ENCODE results near the gene TBCB.
"Not testable (repeated sequence)": the region's sequence is repeated elsewhere in the genome, so short reads cannot be mapped to it uniquely, and the experiment has no call there.

TBCB gene

GRCh38 chr19:36101550-36102327, 13.5 kb upstream of the TBCB start:
- no peak for DNase-seq (ENCODE audit: low read depth)

GRCh38 chr19:36103040-36103626, 12.1 kb upstream of the TBCB start:
- no peak for DNase-seq (ENCODE audit: low read depth)

- no peak for DNase-seq (ENCODE audit: low read depth)
Measured at GRCh38 chr19:36103842-36104552, 11.3 kb upstream of the TBCB start.

- no peak for DNase-seq (ENCODE audit: low read depth)
Measured at GRCh38 chr19:36106441-36106840, 8.8 kb upstream of the TBCB start.

GRCh38 chr19:36106991-36107390, 8.3 kb upstream of the TBCB start:
- no peak for DNase-seq (ENCODE audit: low read depth)

GRCh38 chr19:36108684-36109083, 6.6 kb upstream of the TBCB start:
- DNase-seq (ENCODE audit: low read depth) = no peak

GRCh38 chr19:36110487-36111199, 4.6 kb upstream of the TBCB start, which contains the start of gene OVOL3:
TSS of gene OVOL3 (plus strand) at chr19:36111143. CDS start at chr19:36111203, 60 bp downstream.
- DNase-seq (ENCODE audit: low read depth) = no peak

- DNase-seq (ENCODE audit: low read depth) = no peak
Measured at GRCh38 chr19:36111200-36111539, 4.1 kb upstream of the TBCB start.

GRCh38 chr19:36112678-36113077, 2.6 kb upstream of the TBCB start:
- DNase-seq (ENCODE audit: low read depth) = no peak

GRCh38 chr19:36113425-36113824, 1.8 kb upstream of the TBCB start:
- DNase-seq (ENCODE audit: low read depth) = no peak

GRCh38 chr19:36113894-36114720, 1.2 kb upstream of the TBCB start:
- DNase-seq (ENCODE audit: low read depth) = no peak

GRCh38 chr19:36114721-36115452, 381 bp upstream of the TBCB start, which contains the start of gene POLR2I:
TSS of gene POLR2I (minus strand) at chr19:36114875. CDS start at chr19:36114856, 19 bp downstream.
- peak; percentile 99 for DNase-seq (ENCODE audit: low read depth)

GRCh38 chr19:36116344-36116637, 1.0 kb downstream of the TBCB start:
- no peak for DNase-seq (ENCODE audit: low read depth)

- DNase-seq (ENCODE audit: low read depth) = no peak
Measured at GRCh38 chr19:36120092-36120983, 5.1 kb downstream of the TBCB start.

GRCh38 chr19:36120984-36121358, 5.7 kb downstream of the TBCB start:
- DNase-seq (ENCODE audit: low read depth) = no peak

- DNase-seq (ENCODE audit: low read depth) = no peak
Measured at GRCh38 chr19:36121486-36122124, 6.3 kb downstream of the TBCB start.

GRCh38 chr19:36125557-36125956, 10.3 kb downstream of the TBCB start:
- no peak for DNase-seq (ENCODE audit: low read depth)

GRCh38 chr19:36128392-36128736, 13.1 kb downstream of the TBCB start:
- DNase-seq (ENCODE audit: low read depth) = no peak

GRCh38 chr19:36131221-36131620, 16.0 kb downstream of the TBCB start:
- DNase-seq (ENCODE audit: low read depth) = not testable (repeated sequence)

GRCh38 chr19:36134867-36135266, 19.6 kb downstream of the TBCB start:
- not testable (repeated sequence) for DNase-seq (ENCODE audit: low read depth)

All from non-pigmented ciliary epithelial cell (primary cell).